Subcutaneous abdominal adipose tissue (tissue), 5 donors: Measurements from ENCODE around the gene CPNE5.
A peak's percentile ranks its signal among the peaks of the same experiment; 100 is the strongest.

Source experiments
- H3K27ac ChIP-seq: one replicate; pipeline ENCODE4 v1.7.0; 2013; ENCODE audit warnings: low read depth, mild to moderate bottlenecking, inconsistent platforms, low read length, moderate library complexity
- H3K27me3 ChIP-seq, 5 donors: one replicate each; pipeline ENCODE4 v1.7.0; 2013; ENCODE audit warnings: low read length in 5 of 5, inconsistent platforms in 1 of 5; ENCODE audit not compliant: control insufficient read depth in 5 of 5, insufficient read depth in 4 of 5
- H3K36me3 ChIP-seq, 5 donors: one replicate each; pipeline ENCODE4 v1.7.0; 2013; ENCODE audit warnings: low read length in 5 of 5; ENCODE audit not compliant: control insufficient read depth in 5 of 5, insufficient read depth in 5 of 5
- H3K4me1 ChIP-seq, 5 donors: one replicate each; pipeline ENCODE4 v1.7.0; 2013; ENCODE audit warnings: low read length in 5 of 5, mild to moderate bottlenecking in 3 of 5, moderate library complexity in 1 of 5; ENCODE audit not compliant: control insufficient read depth in 5 of 5, insufficient read depth in 5 of 5
- H3K4me3 ChIP-seq, 5 donors: one replicate each; pipeline ENCODE4 v1.7.0; 2013; ENCODE audit warnings: low read length in 5 of 5, low read depth in 1 of 5
- H3K9ac ChIP-seq, 5 donors: one replicate each; pipeline ENCODE4 v1.7.0; 2013; ENCODE audit warnings: low read length in 5 of 5, mild to moderate bottlenecking in 4 of 5, moderate library complexity in 3 of 5
- H3K9me3 ChIP-seq, 5 donors: one replicate each; pipeline ENCODE4 v1.7.0; 2013; ENCODE audit warnings: low read length in 5 of 5; ENCODE audit not compliant: control insufficient read depth in 5 of 5
- donor health status: healthy.
- donor health status: healthy.
- donor health status: healthy.
- donor health status: healthy.
- donor health status: healthy.

The CPNE5 gene

GRCh38 chr6:36838896-36839748 is at the start of gene CPNE5:
Gene CPNE5 (minus strand): TSS chr6:36839444. CDS start chr6:36839377, 67 bp downstream.
- peaks cover 4 to 21% (median 12%) of the 10 kb centered on the region in 5 donors for H3K27me3 ChIP-seq
- H3K4me3 ChIP-seq = peak within 1 kb of the TSS; percentile 42 to 60 (median 53)
- peak within 1 kb of the TSS in 1 of 5 donors; percentile 44 for H3K9ac ChIP-seq
- H3K9me3 ChIP-seq = no peaks in the 10 kb centered on the region
- H3K27ac ChIP-seq = no peak within 1 kb of the TSS
- no peaks in the 10 kb centered on the region for H3K36me3 ChIP-seq
- H3K4me1 ChIP-seq = peaks cover 0 to 23% (median 21%) of the 10 kb centered on the region in 5 donors

GRCh38 chr6:36888115-36888643 is 48.9 kb upstream of the CPNE5 start:
- H3K9ac ChIP-seq = no peak overlapping the region
- no peaks in the 10 kb centered on the region for H3K9me3 ChIP-seq
- H3K27ac ChIP-seq = no peak overlapping the region
- H3K4me1 ChIP-seq = peaks cover 0 to 22% (median 17%) of the 10 kb centered on the region in 5 donors
- H3K4me3 ChIP-seq = no peak overlapping the region
- no peaks in the 10 kb centered on the region for H3K27me3 ChIP-seq
- peaks cover 0 to 8% (median 2%) of the 10 kb centered on the region in 5 donors for H3K36me3 ChIP-seq

- peak overlapping the region in 3 of 5 donors; percentile 91 to 94 (median 92) for H3K4me3 ChIP-seq
- peak overlapping the region in 3 of 5 donors; percentile 85 to 90 (median 88) for H3K9ac ChIP-seq
- H3K4me1 ChIP-seq = peaks cover 0 to 22% (median 17%) of the 10 kb centered on the region in 5 donors
- H3K36me3 ChIP-seq = peaks cover 0 to 2% (median 0%) of the 10 kb centered on the region in 5 donors
- H3K27me3 ChIP-seq = no peaks in the 10 kb centered on the region
- H3K9me3 ChIP-seq = no peaks in the 10 kb centered on the region
- no peak overlapping the region for H3K27ac ChIP-seq
Measured at GRCh38 chr6:36886950-36887618, 47.8 kb upstream of the CPNE5 start.

GRCh38 chr6:36885461-36886401 is 46.5 kb upstream of the CPNE5 start, which contains the start of gene C6orf89:
Gene C6orf89 (plus strand): TSS chr6:36885952. CDS start chr6:36899445, 13,493 bp downstream.
- Histone ChIP-seq H3K36me3 (no peaks in the 10 kb centered on the region), H3K4me3 (peak within 1 kb of the TSS; percentile 88 to 96 (median 92)), H3K4me1 (peaks cover 0 to 22% (median 17%) of the 10 kb centered on the region in 5 donors), H3K9ac (peak within 1 kb of the TSS; percentile 38 to 93 (median 88)), H3K27me3 (no peaks in the 10 kb centered on the region), H3K9me3 (no peaks in the 10 kb centered on the region), H3K27ac (peak within 1 kb of the TSS; percentile 79)

- Histone ChIP-seq H3K27ac (no peak overlapping the region), H3K27me3 (no peaks in the 10 kb centered on the region), H3K9ac (no peak overlapping the region)
Measured at GRCh38 chr6:36884610-36885009, 45.4 kb upstream of the CPNE5 start.

GRCh38 chr6:36875250-36875633 is 36.0 kb upstream of the CPNE5 start:
- H3K9ac ChIP-seq = peak overlapping the region in 4 of 5 donors; percentile 81 to 99 (median 92)
- peaks cover 0 to 18% (median 16%) of the 10 kb centered on the region in 5 donors for H3K4me1 ChIP-seq
- H3K9me3 ChIP-seq = no peaks in the 10 kb centered on the region
- peaks cover 0 to 4% (median 0%) of the 10 kb centered on the region in 5 donors for H3K27me3 ChIP-seq
- H3K4me3 ChIP-seq = peak overlapping the region; percentile 85 to 100 (median 94)
- peaks cover 0 to 6% (median 2%) of the 10 kb centered on the region in 5 donors for H3K36me3 ChIP-seq
- peak overlapping the region; percentile 94 for H3K27ac ChIP-seq

More at GRCh38 chr6:36884610-36885009, 45.4 kb upstream of the CPNE5 start:
- no peak overlapping the region for H3K4me3 ChIP-seq
- H3K9me3 ChIP-seq = no peaks in the 10 kb centered on the region
- H3K4me1 ChIP-seq = peaks cover 0 to 22% (median 17%) of the 10 kb centered on the region in 5 donors
- no peaks in the 10 kb centered on the region for H3K36me3 ChIP-seq

- peak within 1 kb of the TSS; percentile 94 for H3K27ac ChIP-seq
- H3K9ac ChIP-seq = peak within 1 kb of the TSS; percentile 81 to 99 (median 89)
- peak within 1 kb of the TSS; percentile 85 to 100 (median 94) for H3K4me3 ChIP-seq
- H3K27me3 ChIP-seq = peaks cover 0 to 4% (median 0%) of the 10 kb centered on the region in 5 donors
- H3K9me3 ChIP-seq = no peaks in the 10 kb centered on the region
- peaks cover 0 to 18% (median 16%) of the 10 kb centered on the region in 5 donors for H3K4me1 ChIP-seq
- H3K36me3 ChIP-seq = peaks cover 0 to 9% (median 4%) of the 10 kb centered on the region in 5 donors
Measured at GRCh38 chr6:36874443-36875249, 35.4 kb upstream of the CPNE5 start, which contains the start of gene PPIL1. Gene PPIL1 (minus strand): TSS chr6:36874803. CDS start chr6:36874772, 31 bp downstream.

GRCh38 chr6:36873612-36874442 is 34.6 kb upstream of the CPNE5 start:
- Histone ChIP-seq H3K4me1 (peaks cover 0 to 18% (median 16%) of the 10 kb centered on the region in 5 donors), H3K4me3 (peak overlapping the region; percentile 85 to 100 (median 94)), H3K27me3 (peaks cover 0 to 4% (median 0%) of the 10 kb centered on the region in 5 donors), H3K9ac (peak overlapping the region; percentile 81 to 99 (median 89)), H3K9me3 (no peaks in the 10 kb centered on the region), H3K27ac (peak overlapping the region; percentile 94), H3K36me3 (peaks cover 0 to 9% (median 4%) of the 10 kb centered on the region in 5 donors)
